Stimulated activated CD8-positive, alpha-beta memory T cell treated with anti-CD3 and anti-CD28 coated beads, Interleukin-2, amount 100 ng/mL, for 1 hour (primary cell): ENCODE data around the gene NLE1.
"Not testable (repeated sequence)": the region's sequence is repeated elsewhere in the genome, so short reads cannot be mapped to it uniquely, and the experiment has no call there.

ENCODE experiments used
- DNase-seq, 2 donors: peaks; one replicate each; pipeline ENCODE4 v3.0.0-alpha.2; 2020; ENCODE audit warnings: low read depth in 2 of 2

Gene NLE1

GRCh38 chr17:35141681-35142466 is at the start of gene NLE1:
Gene NLE1 (minus strand): TSS chr17:35142303. CDS start chr17:35142275, 28 bp downstream.
- DNase-seq: peak; percentile 75 to 80

- no peak for DNase-seq
Measured at GRCh38 chr17:35191001-35191695, 49.0 kb upstream of the NLE1 start.

GRCh38 chr17:35189291-35189690 is 47.2 kb upstream of the NLE1 start:
- DNase-seq: no peak

- no peak for DNase-seq
Measured at GRCh38 chr17:35188111-35188510, 46.0 kb upstream of the NLE1 start.

GRCh38 chr17:35187481-35187880 is 45.4 kb upstream of the NLE1 start:
- DNase-seq: no peak

- DNase-seq: no peak
Measured at GRCh38 chr17:35185849-35186248, 43.7 kb upstream of the NLE1 start.

- DNase-seq: no peak
Measured at GRCh38 chr17:35184274-35184673, 42.2 kb upstream of the NLE1 start.

- no peak for DNase-seq
Measured at GRCh38 chr17:35183332-35183731, 41.2 kb upstream of the NLE1 start.

GRCh38 chr17:35179379-35179778 is 37.3 kb upstream of the NLE1 start:
- not testable (repeated sequence) for DNase-seq

GRCh38 chr17:35176897-35177296 is 34.8 kb upstream of the NLE1 start:
- DNase-seq: no peak

- no peak for DNase-seq
Measured at GRCh38 chr17:35175638-35176415, 33.7 kb upstream of the NLE1 start.

- DNase-seq: no peak
Measured at GRCh38 chr17:35174835-35175334, 32.8 kb upstream of the NLE1 start.

GRCh38 chr17:35172321-35172720 is 30.2 kb upstream of the NLE1 start:
- DNase-seq: not testable (repeated sequence)

GRCh38 chr17:35171834-35172233 is 29.7 kb upstream of the NLE1 start:
- DNase-seq: no peak

GRCh38 chr17:35170968-35171771 is 29.1 kb upstream of the NLE1 start:
- DNase-seq: no peak

GRCh38 chr17:35169835-35170363 is 27.8 kb upstream of the NLE1 start:
- no peak for DNase-seq

- no peak for DNase-seq
Measured at GRCh38 chr17:35167666-35168065, 25.6 kb upstream of the NLE1 start.

GRCh38 chr17:35167046-35167445 is 24.9 kb upstream of the NLE1 start:
- no peak for DNase-seq

GRCh38 chr17:35166526-35166925 is 24.4 kb upstream of the NLE1 start:
- no peak for DNase-seq

- no peak for DNase-seq
Measured at GRCh38 chr17:35164716-35165115, 22.6 kb upstream of the NLE1 start.

GRCh38 chr17:35163886-35164285 is 21.8 kb upstream of the NLE1 start:
- DNase-seq: no peak
